Measurements from ENCODE around the gene MYO3B.

- TF ChIP-seq CTCF (IDR thresholded peaks at IDR 0.05) (no peak), ELF1 (IDR thresholded peaks at IDR 0.05) (no peak), EZH2phosphoT487 (IDR thresholded peaks at IDR 0.05; ENCODE audit: borderline replicate concordance, low read depth) (no peak), TAF1 (IDR thresholded peaks at IDR 0.05; ENCODE audit: borderline replicate concordance, low read depth, low read length) (no peak), USF2 (IDR thresholded peaks at IDR 0.05; ENCODE audit: borderline replicate concordance, low read depth, low read length) (no peak), JUND (IDR thresholded peaks at IDR 0.05) (no peak), RFX5 (IDR thresholded peaks at IDR 0.05; ENCODE audit: low read length) (no peak), GATA2 (CRISPR knock-in tag; IDR thresholded peaks at IDR 0.05) (no peak), EP300 (IDR thresholded peaks at IDR 0.05; ENCODE audit: borderline replicate concordance in 1 of 2, low read depth in 1 of 2, low read length in 1 of 2) (no peak), YY1 (IDR thresholded peaks at IDR 0.05; ENCODE audit: low read depth) (no peak), TEAD4 (IDR thresholded peaks at IDR 0.05; ENCODE audit: borderline replicate concordance, insufficient read depth) (no peak)
These were observed 44.4 kb downstream of the MYO3B start for GRCh38 chr2:170222298-170222697.

All from SK-N-SH (cell line).